Sigmoid colon (tissue), 4 donors: ENCODE measurements around the gene ACAA1.

Experiments used
- EP300 ChIP-seq, 4 donors: sonication (generic); formaldehyde crosslinking; IDR thresholded peaks; one replicate each; pipeline ENCODE4 v1.6.1; 2017; ENCODE audit warnings: antibody characterized with exemption in 4 of 4
- POLR2A ChIP-seq, 2 donors: fragments of 450-650 bp; IDR thresholded peaks; one replicate each; pipeline ENCODE4 v1.6.1; 2016; ENCODE audit warnings: antibody characterized with exemption in 2 of 2, mild to moderate bottlenecking in 2 of 2, moderate library complexity in 2 of 2
- POLR2AphosphoS5 ChIP-seq, 4 donors: sonication (generic); formaldehyde crosslinking; IDR thresholded peaks; one replicate each; pipeline ENCODE4 v1.6.1; 2017; ENCODE audit warnings: antibody characterized with exemption in 4 of 4
- TF ChIP-seq, protein P1 (sequence below), 4 experiments: fragments of 450-650 bp in 3 of 4; fragments of 200-600 bp in 1 of 4; IDR thresholded peaks; one replicate each; pipeline ENCODE4 v1.5.1; 2016 to 2019; ENCODE audit warnings: antibody characterized with exemption in 4 of 4, mild to moderate bottlenecking in 3 of 4, moderate library complexity in 2 of 4

DNA sequence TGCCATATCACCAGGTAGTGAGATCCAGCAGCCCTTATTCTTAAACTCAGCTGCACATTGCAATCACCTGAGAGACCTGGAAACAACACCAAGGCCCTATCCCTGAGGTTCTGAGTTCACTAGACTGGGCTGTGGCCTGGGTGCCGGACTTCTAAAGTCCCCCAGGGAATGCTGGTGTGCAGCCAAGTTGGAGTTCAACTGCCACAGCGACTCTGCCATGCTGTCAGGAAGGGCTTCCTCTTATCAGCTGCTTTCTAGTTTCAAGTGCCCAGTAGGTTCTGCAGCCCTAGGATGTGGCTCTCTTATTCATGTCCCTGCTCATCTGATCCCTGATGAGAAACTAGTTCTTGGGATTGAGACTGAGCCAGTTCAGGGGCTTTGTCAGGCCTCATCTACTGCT lies 47.8 kb downstream of the ACAA1 start:
- TF ChIP-seq, protein P1, sequence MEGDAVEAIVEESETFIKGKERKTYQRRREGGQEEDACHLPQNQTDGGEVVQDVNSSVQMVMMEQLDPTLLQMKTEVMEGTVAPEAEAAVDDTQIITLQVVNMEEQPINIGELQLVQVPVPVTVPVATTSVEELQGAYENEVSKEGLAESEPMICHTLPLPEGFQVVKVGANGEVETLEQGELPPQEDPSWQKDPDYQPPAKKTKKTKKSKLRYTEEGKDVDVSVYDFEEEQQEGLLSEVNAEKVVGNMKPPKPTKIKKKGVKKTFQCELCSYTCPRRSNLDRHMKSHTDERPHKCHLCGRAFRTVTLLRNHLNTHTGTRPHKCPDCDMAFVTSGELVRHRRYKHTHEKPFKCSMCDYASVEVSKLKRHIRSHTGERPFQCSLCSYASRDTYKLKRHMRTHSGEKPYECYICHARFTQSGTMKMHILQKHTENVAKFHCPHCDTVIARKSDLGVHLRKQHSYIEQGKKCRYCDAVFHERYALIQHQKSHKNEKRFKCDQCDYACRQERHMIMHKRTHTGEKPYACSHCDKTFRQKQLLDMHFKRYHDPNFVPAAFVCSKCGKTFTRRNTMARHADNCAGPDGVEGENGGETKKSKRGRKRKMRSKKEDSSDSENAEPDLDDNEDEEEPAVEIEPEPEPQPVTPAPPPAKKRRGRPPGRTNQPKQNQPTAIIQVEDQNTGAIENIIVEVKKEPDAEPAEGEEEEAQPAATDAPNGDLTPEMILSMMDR (IDR thresholded peaks at IDR 0.05): no peak
- TF ChIP-seq EP300 (IDR thresholded peaks at IDR 0.05) (no peak), POLR2A (IDR thresholded peaks at IDR 0.05) (no peak), POLR2AphosphoS5 (IDR thresholded peaks at IDR 0.05) (no peak)
